Measurements from ENCODE around the gene RGS5. TPM values are rescaled to one million over a fixed set of nuclear protein-coding genes. Genes with fewer than 3 reads are reported as not detected.
A peak's percentile ranks its signal among the peaks of the same experiment; 100 is the strongest.

The RGS5 gene
- total RNA-seq, 1 donor from 2014 or later, result 209 TPM

DNA sequence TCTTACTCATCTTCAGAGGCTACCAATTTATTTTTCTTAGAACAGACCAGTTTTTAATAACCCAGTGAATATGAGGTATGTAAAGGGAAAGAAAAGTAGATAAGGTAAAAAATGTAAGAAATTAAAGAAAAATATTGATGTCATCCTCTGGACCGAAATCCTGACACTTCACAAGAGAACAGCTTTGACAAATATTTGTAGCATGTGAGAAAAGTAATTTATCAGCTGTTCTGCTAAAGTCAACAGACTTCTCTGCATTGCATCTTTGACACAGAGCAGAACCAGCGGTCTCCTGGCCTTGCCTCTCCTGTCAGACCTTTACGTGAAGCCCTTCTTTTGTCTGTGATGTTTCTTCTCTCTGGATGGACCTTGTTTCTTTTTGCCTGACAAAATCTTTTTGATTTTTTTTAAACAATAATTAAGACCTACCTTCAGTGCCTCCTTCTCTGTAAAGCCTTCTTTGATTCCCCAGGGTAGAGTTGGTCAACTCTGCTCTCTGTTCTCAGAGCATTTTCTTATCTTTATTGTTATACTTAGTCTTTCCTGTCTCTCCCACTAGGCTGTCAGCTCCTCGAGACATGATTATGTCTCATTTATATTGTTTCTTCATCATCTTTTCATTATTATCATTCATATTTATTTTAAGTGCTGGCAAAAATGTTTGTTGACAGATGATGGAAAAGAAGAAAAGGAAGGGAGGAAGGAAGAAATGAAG lies 98.2 kb downstream of the RGS5 start:
- peaks cover 28% of the 10 kb centered on the region for H3K4me1 Mint-ChIP-seq
- no peak overlapping the region for H3K4me3 Mint-ChIP-seq
- TF ChIP-seq, protein P1, sequence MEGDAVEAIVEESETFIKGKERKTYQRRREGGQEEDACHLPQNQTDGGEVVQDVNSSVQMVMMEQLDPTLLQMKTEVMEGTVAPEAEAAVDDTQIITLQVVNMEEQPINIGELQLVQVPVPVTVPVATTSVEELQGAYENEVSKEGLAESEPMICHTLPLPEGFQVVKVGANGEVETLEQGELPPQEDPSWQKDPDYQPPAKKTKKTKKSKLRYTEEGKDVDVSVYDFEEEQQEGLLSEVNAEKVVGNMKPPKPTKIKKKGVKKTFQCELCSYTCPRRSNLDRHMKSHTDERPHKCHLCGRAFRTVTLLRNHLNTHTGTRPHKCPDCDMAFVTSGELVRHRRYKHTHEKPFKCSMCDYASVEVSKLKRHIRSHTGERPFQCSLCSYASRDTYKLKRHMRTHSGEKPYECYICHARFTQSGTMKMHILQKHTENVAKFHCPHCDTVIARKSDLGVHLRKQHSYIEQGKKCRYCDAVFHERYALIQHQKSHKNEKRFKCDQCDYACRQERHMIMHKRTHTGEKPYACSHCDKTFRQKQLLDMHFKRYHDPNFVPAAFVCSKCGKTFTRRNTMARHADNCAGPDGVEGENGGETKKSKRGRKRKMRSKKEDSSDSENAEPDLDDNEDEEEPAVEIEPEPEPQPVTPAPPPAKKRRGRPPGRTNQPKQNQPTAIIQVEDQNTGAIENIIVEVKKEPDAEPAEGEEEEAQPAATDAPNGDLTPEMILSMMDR (IDR thresholded peaks at IDR 0.05; ENCODE audit: unreplicated experiment), result no peak
- H3K36me3 Mint-ChIP-seq, result no peaks in the 10 kb centered on the region
- peak overlapping the region; percentile 8 for H3K27ac Mint-ChIP-seq
- H3K27me3 Mint-ChIP-seq (ENCODE audit: low read depth), result peaks cover 10% of the 10 kb centered on the region
- no peak for DNase-seq (ENCODE audit: low spot score in 2 of 2, unreplicated experiment in 2 of 2)
- peaks cover 8% of the 10 kb centered on the region for H3K9me3 Mint-ChIP-seq

DNA sequence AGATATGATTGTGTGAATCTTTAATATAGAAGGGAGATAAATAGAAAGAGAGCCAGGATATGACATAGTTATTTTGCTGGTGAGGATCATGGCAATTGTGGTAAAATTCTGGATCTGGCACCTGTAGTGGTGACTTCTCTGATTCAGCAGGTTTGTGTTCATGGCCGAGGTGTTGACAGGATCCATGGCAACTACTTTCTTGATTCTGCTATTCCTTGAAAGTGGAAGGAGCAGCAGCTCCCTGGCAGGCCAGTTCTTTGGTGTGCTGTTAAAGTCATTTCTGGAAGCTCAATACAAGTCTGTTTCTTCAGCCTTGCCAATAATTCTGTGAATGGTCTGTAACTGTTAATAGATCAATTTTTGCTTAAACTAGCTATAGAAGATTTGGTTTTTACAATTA lies 100.1 kb downstream of the RGS5 start:
- Mint-ChIP-seq H3K9me3 (no peaks in the 10 kb centered on the region), H3K27ac (no peak overlapping the region), H3K4me1 (peaks cover 28% of the 10 kb centered on the region), H3K27me3 (ENCODE audit: low read depth) (peaks cover 13% of the 10 kb centered on the region), H3K4me3 (no peak overlapping the region), H3K36me3 (no peaks in the 10 kb centered on the region)
- TF ChIP-seq, protein P1 (IDR thresholded peaks at IDR 0.05; ENCODE audit: unreplicated experiment), result no peak
- no peak for DNase-seq (ENCODE audit: low spot score in 2 of 2, unreplicated experiment in 2 of 2)

DNA sequence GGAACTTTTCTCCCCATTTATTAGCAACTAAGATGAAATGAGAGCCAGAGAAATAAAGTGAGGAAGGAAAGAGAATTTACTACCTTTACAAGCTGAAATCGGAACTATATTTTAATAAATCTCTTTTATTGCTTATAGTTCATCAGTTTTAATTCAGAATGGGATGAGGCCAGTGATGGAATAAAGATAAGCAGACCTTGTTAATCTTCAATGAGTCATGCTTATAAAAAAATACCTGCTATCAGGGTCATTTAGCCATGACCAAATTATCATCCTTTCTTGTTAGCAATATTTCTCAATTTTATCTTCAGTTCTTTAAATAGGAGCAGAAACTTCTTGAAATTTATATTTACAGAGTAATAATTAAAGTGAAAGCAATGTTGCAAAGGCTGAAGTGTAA lies 107.5 kb downstream of the RGS5 start:
- H3K9me3 Mint-ChIP-seq, result no peaks in the 10 kb centered on the region
- peaks cover 8% of the 10 kb centered on the region for H3K4me1 Mint-ChIP-seq

DNA sequence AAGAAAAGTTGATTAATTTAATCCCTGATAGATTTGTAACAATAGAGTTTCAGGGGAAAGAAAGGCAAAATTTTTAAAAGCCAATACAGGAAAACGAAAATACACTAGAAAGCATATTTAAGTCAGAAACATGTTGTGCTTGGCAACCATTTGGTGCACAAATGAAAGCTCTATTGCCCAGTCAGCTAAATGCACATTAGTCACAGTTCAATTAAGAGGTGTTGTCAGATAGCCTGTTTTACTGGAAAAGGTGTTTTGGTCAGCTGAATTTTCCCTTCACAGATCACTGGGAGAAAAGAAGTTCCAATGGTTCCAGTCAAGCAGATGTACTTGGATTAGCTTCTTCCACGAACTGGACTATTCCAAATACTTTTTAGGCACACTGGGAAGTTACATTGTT lies 108.1 kb downstream of the RGS5 start:
- Mint-ChIP-seq H3K9me3 (no peaks in the 10 kb centered on the region), H3K4me3 (no peak overlapping the region), H3K27ac (no peak overlapping the region), H3K4me1 (peaks cover 8% of the 10 kb centered on the region), H3K27me3 (ENCODE audit: low read depth) (peaks cover 15% of the 10 kb centered on the region), H3K36me3 (no peaks in the 10 kb centered on the region)
- DNase-seq (ENCODE audit: low spot score in 2 of 2, unreplicated experiment in 2 of 2), result no peak
- TF ChIP-seq, protein P1 (IDR thresholded peaks at IDR 0.05; ENCODE audit: unreplicated experiment), result no peak

More for the DNA sequence above, 107.5 kb downstream of the RGS5 start:
- TF ChIP-seq, protein P1 (IDR thresholded peaks at IDR 0.05; ENCODE audit: unreplicated experiment), result no peak
- Mint-ChIP-seq H3K4me3 (no peak overlapping the region), H3K36me3 (no peaks in the 10 kb centered on the region), H3K27me3 (ENCODE audit: low read depth) (peaks cover 17% of the 10 kb centered on the region), H3K27ac (no peak overlapping the region)
- no peak for DNase-seq (ENCODE audit: low spot score in 2 of 2, unreplicated experiment in 2 of 2)

DNA sequence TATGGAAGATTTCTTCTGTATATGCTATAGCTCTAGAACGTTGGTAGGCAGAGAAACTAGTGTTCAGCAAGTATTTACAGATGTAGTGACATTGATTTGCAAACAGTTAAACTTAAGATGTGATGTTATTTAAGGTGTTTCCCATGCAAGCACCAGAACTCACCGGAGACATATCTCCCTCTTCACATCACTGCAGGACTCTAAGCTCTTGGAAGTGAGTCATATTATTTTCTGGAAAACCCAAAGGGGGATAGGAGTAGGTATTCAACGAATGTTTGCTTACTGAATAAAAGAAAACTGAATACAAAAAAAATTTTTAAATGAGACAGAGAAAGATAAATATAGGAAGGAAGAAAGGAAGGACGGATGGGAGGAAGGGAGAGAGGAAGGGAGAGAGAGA lies 108.5 kb downstream of the RGS5 start:
- TF ChIP-seq, protein P1 (IDR thresholded peaks at IDR 0.05; ENCODE audit: unreplicated experiment), result no peak
- no peak overlapping the region for H3K4me3 Mint-ChIP-seq
- H3K9me3 Mint-ChIP-seq, result no peaks in the 10 kb centered on the region
- H3K27ac Mint-ChIP-seq, result no peak overlapping the region
- H3K27me3 Mint-ChIP-seq (ENCODE audit: low read depth), result peaks cover 15% of the 10 kb centered on the region
- no peaks in the 10 kb centered on the region for H3K36me3 Mint-ChIP-seq
- peaks cover 8% of the 10 kb centered on the region for H3K4me1 Mint-ChIP-seq
- no peak for DNase-seq (ENCODE audit: low spot score in 2 of 2, unreplicated experiment in 2 of 2)
